Measurements from ENCODE around the gene PTP4A2. TPM values are rescaled to one million over a fixed set of nuclear protein-coding genes. Genes with fewer than 3 reads are reported as not detected.
A peak's percentile ranks its signal among the peaks of the same experiment; 100 is the strongest.
"Not testable (repeated sequence)": the region's sequence is repeated elsewhere in the genome, so short reads cannot be mapped to it uniquely, and the experiment has no call there.

The PTP4A2 gene
- polyA plus RNA-seq, 1 experiment, result 658 TPM

DNA sequence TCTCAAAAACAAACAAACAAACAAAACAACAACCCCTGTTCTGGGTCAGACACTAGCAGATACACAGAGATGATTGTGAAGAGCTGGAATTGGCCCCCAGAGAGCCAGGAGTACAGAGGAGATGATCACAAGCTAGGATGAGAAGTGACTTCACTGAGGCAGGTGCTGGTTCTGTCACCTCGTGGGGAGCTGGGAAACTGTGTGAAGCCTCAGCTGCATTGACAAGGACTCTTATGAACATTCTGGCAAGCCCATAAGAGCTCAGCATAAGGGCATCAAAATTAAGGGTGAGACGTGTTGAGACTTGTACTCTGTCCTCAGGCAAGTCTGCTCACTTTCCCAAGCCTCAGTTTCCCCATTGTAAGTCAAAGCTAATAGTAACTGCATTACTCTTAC lies 14.7 kb upstream of the PTP4A2 start:
- POLR2A ChIA-PET, result interaction anchor here (4.4 kb wide), 1 partner anchor 9 kb away, joined by 38 read pairs; no protein-coding TSS in a partner anchor
- Histone ChIP-seq H3K27me3 (ENCODE audit: control insufficient read depth, insufficient read depth, low read length) (no peaks in the 10 kb centered on the region), H3K4me3 (ENCODE audit: low read depth, low read length) (no peak overlapping the region), H3K27ac (ENCODE audit: low read depth, low read length) (no peak overlapping the region), H3K9me3 (ENCODE audit: control insufficient read depth, insufficient read depth, low read length) (no peaks in the 10 kb centered on the region)
- CTCF ChIA-PET, result interaction anchor here (5.1 to 5.5 kb wide), 2 partner anchors 11 to 14 kb away, joined by 27 to 40 read pairs; partner anchors contain the start of gene PTP4A2
- no peak for DNase-seq (ENCODE audit: low read depth, low spot score)
- TF ChIP-seq, protein P1, sequence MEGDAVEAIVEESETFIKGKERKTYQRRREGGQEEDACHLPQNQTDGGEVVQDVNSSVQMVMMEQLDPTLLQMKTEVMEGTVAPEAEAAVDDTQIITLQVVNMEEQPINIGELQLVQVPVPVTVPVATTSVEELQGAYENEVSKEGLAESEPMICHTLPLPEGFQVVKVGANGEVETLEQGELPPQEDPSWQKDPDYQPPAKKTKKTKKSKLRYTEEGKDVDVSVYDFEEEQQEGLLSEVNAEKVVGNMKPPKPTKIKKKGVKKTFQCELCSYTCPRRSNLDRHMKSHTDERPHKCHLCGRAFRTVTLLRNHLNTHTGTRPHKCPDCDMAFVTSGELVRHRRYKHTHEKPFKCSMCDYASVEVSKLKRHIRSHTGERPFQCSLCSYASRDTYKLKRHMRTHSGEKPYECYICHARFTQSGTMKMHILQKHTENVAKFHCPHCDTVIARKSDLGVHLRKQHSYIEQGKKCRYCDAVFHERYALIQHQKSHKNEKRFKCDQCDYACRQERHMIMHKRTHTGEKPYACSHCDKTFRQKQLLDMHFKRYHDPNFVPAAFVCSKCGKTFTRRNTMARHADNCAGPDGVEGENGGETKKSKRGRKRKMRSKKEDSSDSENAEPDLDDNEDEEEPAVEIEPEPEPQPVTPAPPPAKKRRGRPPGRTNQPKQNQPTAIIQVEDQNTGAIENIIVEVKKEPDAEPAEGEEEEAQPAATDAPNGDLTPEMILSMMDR (IDR thresholded peaks at IDR 0.05; ENCODE audit: low read depth, low read length), result no peak

- Histone ChIP-seq H3K27ac (ENCODE audit: low read depth, low read length) (no peak overlapping the region), H3K4me3 (ENCODE audit: low read depth, low read length) (no peak overlapping the region), H3K9me3 (ENCODE audit: control insufficient read depth, insufficient read depth, low read length) (no peaks in the 10 kb centered on the region), H3K27me3 (ENCODE audit: control insufficient read depth, insufficient read depth, low read length) (no peaks in the 10 kb centered on the region)
- POLR2A ChIA-PET, result no interaction called here
- CTCF ChIA-PET, result interaction anchor here (5.5 kb wide), 1 partner anchor 13 kb away, joined by 27 read pairs; no protein-coding TSS in a partner anchor
- TF ChIP-seq, protein P1 (IDR thresholded peaks at IDR 0.05; ENCODE audit: low read depth, low read length), result no peak
- no peak for DNase-seq (ENCODE audit: low read depth, low spot score)
These were observed 13.1 kb upstream of the PTP4A2 start for GRCh38 chr1:31951276-31951675.

- Histone ChIP-seq H3K27me3 (ENCODE audit: control insufficient read depth, insufficient read depth, low read length) (no peaks in the 10 kb centered on the region), H3K9me3 (ENCODE audit: control insufficient read depth, insufficient read depth, low read length) (no peaks in the 10 kb centered on the region), H3K27ac (ENCODE audit: low read depth, low read length) (no peak overlapping the region), H3K4me3 (ENCODE audit: low read depth, low read length) (no peak overlapping the region)
- DNase-seq (ENCODE audit: low read depth, low spot score), result no peak
- TF ChIP-seq, protein P1 (IDR thresholded peaks at IDR 0.05; ENCODE audit: low read depth, low read length), result no peak
- CTCF ChIA-PET, result interaction anchor here (0.5 to 1.3 kb wide), 2 partner anchors 15 to 34 kb away, joined by 4 to 7 read pairs; no protein-coding TSS in a partner anchor
- POLR2A ChIA-PET, result interaction anchor here (0.5 to 1.1 kb wide), 3 partner anchors 11 to 113 kb away, joined by 3 to 4 read pairs (median 4); partner anchors contain the start of genes KHDRBS1 and PTP4A2
These were observed 11.7 kb upstream of the PTP4A2 start for GRCh38 chr1:31949862-31950261.

DNA sequence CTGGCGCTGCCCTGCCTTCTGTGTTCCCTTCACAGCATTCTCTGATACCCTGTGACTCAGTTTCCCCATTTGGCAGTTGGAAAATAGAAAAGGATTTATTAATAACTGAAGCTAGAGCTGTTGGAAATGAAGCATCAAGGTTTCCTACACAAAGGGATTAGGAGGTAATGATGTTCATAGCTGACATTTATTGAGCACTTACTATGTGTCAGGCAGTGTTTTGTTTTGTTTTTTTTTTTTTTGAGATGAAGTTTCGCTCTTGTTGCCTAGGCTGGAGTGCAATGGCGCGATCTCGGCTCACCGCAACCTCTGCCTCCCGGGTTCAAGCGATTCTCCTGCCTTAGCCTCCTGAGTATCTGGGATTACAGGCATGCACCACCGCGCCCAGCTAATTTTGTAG lies 7.5 kb upstream of the PTP4A2 start:
- CTCF ChIA-PET, result interaction anchor here (0.6 kb wide), 1 partner anchor 17 kb away, joined by 3 read pairs; no protein-coding TSS in a partner anchor
- H3K27ac ChIP-seq (ENCODE audit: low read depth, low read length); H3K4me3 ChIP-seq (ENCODE audit: low read depth, low read length); H3K27me3 ChIP-seq (ENCODE audit: control insufficient read depth, insufficient read depth, low read length); DNase-seq (ENCODE audit: low read depth, low spot score); POLR2A ChIA-PET; H3K9me3 ChIP-seq (ENCODE audit: control insufficient read depth, insufficient read depth, low read length): not testable (repeated sequence)

DNA sequence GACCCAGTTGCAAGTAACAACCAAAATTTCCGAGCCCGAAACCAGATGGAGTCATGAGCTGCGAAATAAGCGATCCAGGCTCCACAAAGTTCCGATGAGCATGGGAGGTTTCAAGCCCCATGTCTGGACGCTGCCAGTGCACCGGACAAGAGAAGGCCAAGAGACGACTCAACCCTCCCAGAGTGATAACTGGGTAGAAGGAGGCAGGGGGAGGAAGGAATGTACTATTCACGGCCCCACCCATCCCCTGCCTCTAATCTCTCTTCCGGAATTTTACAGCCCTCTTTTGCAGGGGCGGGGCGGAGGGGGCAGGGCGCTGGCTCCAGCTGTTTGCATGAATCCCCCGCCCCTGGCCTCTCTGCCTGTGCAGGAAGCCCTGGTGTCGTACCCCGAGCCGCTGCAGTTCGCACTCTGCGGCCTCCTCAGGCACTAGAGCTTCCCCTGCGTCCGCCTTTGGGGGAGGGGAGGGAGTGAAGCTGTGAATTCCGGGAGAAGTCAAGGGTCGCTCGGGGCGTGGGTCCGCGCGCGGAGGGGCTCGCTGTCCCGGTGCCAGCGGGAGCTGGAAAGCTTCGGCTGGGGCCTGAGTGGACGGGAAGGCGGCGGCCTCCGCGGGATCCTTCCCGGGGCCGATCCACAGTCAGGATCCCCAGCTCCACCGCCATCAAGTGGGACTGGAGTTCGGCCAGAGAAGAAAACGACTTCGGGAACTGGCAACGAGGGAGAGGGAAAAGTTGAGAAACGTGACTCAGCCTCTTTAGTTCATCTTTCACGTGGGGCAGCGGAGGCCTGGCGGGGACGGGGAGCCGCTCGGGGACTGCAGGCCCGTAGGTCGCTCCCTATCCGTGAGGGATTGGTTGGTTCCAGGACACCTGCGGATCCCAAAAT lies 6.3 kb upstream of the PTP4A2 start:
- DNase-seq (ENCODE audit: low read depth, low spot score), result peak; percentile 48
- Histone ChIP-seq H3K4me3 (ENCODE audit: low read depth, low read length) (peak overlapping the region; percentile 45), H3K9me3 (ENCODE audit: control insufficient read depth, insufficient read depth, low read length) (no peaks in the 10 kb centered on the region), H3K27me3 (ENCODE audit: control insufficient read depth, insufficient read depth, low read length) (no peaks in the 10 kb centered on the region), H3K27ac (ENCODE audit: low read depth, low read length) (peak overlapping the region; percentile 98)
- TF ChIP-seq, protein P1 (IDR thresholded peaks at IDR 0.05; ENCODE audit: low read depth, low read length), result no peak
- CTCF ChIA-PET, result interaction anchor here (1.4 to 1.8 kb wide), 2 partner anchors 10 to 19 kb away, joined by 4 to 8 read pairs; no protein-coding TSS in a partner anchor
- POLR2A ChIA-PET, result interaction anchor here (0.6 to 2.8 kb wide), 7 partner anchors 9 to 1128 kb away, joined by 3 to 38 read pairs (median 3); no protein-coding TSS in a partner anchor

All from AG04450 (cell line).